H1 (cell line): ENCODE data around the gene SEL1L3.

Experiments used
- BRCA1 ChIP-seq: IDR thresholded peaks from 2 replicates; pipeline ENCODE4 v1.6.1; 2012; ENCODE audit warnings: low read depth, low read length, improper control_type of control experiment
- EZH2 ChIP-seq: fragments of 200-600 bp; sonication (generic); IDR thresholded peaks from 2 replicates; pipeline ENCODE4 v1.7.1; 2012; ENCODE audit warnings: low read depth, mild to moderate bottlenecking, moderate library complexity, low read length, inconsistent platforms; ENCODE audit not compliant: severe bottlenecking
- POLR2A ChIP-seq, 2 experiments: IDR thresholded peaks; 1 replicate in 1 of 2; 2 replicates in 1 of 2; pipeline ENCODE4 v1.6.1; 2011; ENCODE audit warnings: low read depth in 2 of 2, low read length in 2 of 2, mild to moderate bottlenecking in 2 of 2; ENCODE audit errors: control extremely low read depth in 1 of 2
- SP1 ChIP-seq: IDR thresholded peaks from 2 replicates; pipeline ENCODE4 v1.6.1; 2011; ENCODE audit warnings: low read depth, low read length
- TAF7 ChIP-seq: optimal IDR thresholded peaks from 2 replicates; pipeline ENCODE3; 2011; ENCODE audit warnings: low read depth, mild to moderate bottlenecking, inconsistent platforms, low read length, moderate library complexity, borderline replicate concordance
- TF ChIP-seq, protein P1 (sequence below), 3 experiments: IDR thresholded peaks; 1 replicate in 2 of 3; 2 replicates in 1 of 3; pipeline versions ENCODE4 v1.5.1 to v1.6.1; 2011; ENCODE audit warnings: low read length in 3 of 3, mild to moderate bottlenecking in 3 of 3, inconsistent platforms in 2 of 3, low read depth in 1 of 3, moderate library complexity in 1 of 3; ENCODE audit not compliant: insufficient read depth in 1 of 3; ENCODE audit errors: control extremely low read depth in 1 of 3

DNA sequence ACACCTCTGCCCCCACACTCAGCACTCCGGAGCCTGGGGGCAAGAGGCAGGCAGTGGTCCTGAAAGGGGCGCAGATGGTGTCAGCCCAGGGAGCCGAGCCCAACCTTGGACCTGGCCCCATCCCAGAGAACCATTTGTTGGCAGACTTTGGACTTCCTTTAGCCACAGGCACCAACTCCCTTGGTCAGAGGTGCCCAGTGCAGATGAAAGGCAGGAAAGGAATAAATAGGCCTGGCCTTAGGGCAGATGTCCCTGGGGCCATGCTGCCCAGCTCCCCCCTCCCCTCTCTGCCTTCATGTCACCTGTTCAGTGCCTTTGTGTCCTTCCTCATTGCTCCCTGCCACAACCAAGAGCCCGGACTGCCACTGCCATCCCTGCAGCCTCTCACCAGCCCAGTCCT is 52.8 kb downstream of the SEL1L3 start:
- TF ChIP-seq POLR2A (IDR thresholded peaks at IDR 0.05; ENCODE audit: control extremely low read depth in 1 of 2, low read depth in 2 of 2, low read length in 2 of 2) (no peak), BRCA1 (no peak), EZH2 (no peak), SP1 (no peak), TAF7 (no peak)
- TF ChIP-seq, protein P1, sequence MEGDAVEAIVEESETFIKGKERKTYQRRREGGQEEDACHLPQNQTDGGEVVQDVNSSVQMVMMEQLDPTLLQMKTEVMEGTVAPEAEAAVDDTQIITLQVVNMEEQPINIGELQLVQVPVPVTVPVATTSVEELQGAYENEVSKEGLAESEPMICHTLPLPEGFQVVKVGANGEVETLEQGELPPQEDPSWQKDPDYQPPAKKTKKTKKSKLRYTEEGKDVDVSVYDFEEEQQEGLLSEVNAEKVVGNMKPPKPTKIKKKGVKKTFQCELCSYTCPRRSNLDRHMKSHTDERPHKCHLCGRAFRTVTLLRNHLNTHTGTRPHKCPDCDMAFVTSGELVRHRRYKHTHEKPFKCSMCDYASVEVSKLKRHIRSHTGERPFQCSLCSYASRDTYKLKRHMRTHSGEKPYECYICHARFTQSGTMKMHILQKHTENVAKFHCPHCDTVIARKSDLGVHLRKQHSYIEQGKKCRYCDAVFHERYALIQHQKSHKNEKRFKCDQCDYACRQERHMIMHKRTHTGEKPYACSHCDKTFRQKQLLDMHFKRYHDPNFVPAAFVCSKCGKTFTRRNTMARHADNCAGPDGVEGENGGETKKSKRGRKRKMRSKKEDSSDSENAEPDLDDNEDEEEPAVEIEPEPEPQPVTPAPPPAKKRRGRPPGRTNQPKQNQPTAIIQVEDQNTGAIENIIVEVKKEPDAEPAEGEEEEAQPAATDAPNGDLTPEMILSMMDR (IDR thresholded peaks at IDR 0.05; ENCODE audit: control extremely low read depth in 1 of 3, insufficient read depth in 1 of 3, low read depth in 1 of 3, low read length in 3 of 3), result no peak
